ENCODE results near the gene PDE4B. TPM values are rescaled to one million over a fixed set of nuclear protein-coding genes. Genes with fewer than 3 reads are reported as not detected.

PDE4B gene
- total RNA-seq, 1 experiment from 2014 or later = not detected

DNA sequence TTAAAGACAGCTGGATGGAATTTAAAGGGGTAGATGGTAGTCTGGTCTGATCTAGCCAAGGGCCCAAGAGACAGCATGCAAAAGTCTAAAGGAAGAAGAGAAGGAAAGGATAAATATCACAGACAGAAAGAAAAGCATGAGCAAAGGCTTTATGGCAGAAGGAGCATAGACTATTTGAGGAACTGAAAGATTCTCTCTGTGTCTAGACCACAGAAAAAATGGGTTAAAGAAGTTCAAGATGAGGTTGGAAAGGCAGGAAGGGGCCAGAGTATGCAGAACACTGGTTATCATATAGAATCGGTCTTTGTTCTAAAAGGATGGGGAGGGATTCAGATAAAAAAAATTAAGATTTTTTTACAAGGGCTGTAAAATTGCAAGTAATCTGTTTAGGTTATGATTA, 604.5 kb downstream of the PDE4B start:
- ChIA-PET POLR2A (no interaction called here), CTCF (no interaction called here)
- Histone ChIP-seq H3K4me3 (ENCODE audit: low read depth, low read length) (no peak overlapping the region), H3K27me3 (replicated peaks; ENCODE audit: control insufficient read depth, insufficient read depth, low read length) (no peaks in the 10 kb centered on the region), H3K4me1 (no peaks in the 10 kb centered on the region), H3K36me3 (ENCODE audit: control insufficient read depth, insufficient read depth, low read length) (no peaks in the 10 kb centered on the region), H3K9me3 (no peaks in the 10 kb centered on the region)
- Mint-ChIP-seq H3K27ac (ENCODE audit: unreplicated experiment) (no peak overlapping the region), H3K27me3 (ENCODE audit: insufficient read depth, unreplicated experiment) (peaks cover 6% of the 10 kb centered on the region), H3K4me1 (ENCODE audit: low read depth, unreplicated experiment) (no peaks in the 10 kb centered on the region), H3K9me3 (ENCODE audit: unreplicated experiment) (no peaks in the 10 kb centered on the region), H3K36me3 (ENCODE audit: insufficient read depth, unreplicated experiment) (no peaks in the 10 kb centered on the region), H3K4me3 (ENCODE audit: unreplicated experiment) (no peak overlapping the region)
- intact Hi-C loops (cut with micrococcal nuclease; ENCODE audit: unreplicated experiment) = no loop called here
- DNase-seq = no peak
- TF ChIP-seq CTCF (IDR thresholded peaks at IDR 0.05; ENCODE audit: insufficient read depth in 1 of 2, low read depth in 1 of 2, low read length in 1 of 2, severe bottlenecking in 1 of 2, unreplicated experiment in 1 of 2) = no peak
- BruUV-seq (replicated peaks) = no TSS peak

GRCh38 chr1:66399888-66400529, 607.3 kb downstream of the PDE4B start:
- no peak for DNase-seq
- no peaks in the 10 kb centered on the region for H3K36me3 ChIP-seq (ENCODE audit: control insufficient read depth, insufficient read depth, low read length)
- TF ChIP-seq CTCF (IDR thresholded peaks at IDR 0.05; ENCODE audit: insufficient read depth in 1 of 2, low read depth in 1 of 2, low read length in 1 of 2, severe bottlenecking in 1 of 2, unreplicated experiment in 1 of 2) = no peak
- POLR2A ChIA-PET = no interaction called here
- intact Hi-C loops (cut with micrococcal nuclease; ENCODE audit: unreplicated experiment) = no loop called here
- Mint-ChIP-seq H3K36me3 (ENCODE audit: insufficient read depth, unreplicated experiment) (no peaks in the 10 kb centered on the region), H3K9me3 (ENCODE audit: unreplicated experiment) (no peaks in the 10 kb centered on the region), H3K27ac (ENCODE audit: unreplicated experiment) (no peak overlapping the region), H3K4me3 (ENCODE audit: unreplicated experiment) (no peak overlapping the region), H3K4me1 (ENCODE audit: low read depth, unreplicated experiment) (no peaks in the 10 kb centered on the region), H3K27me3 (ENCODE audit: insufficient read depth, unreplicated experiment) (peaks cover 6% of the 10 kb centered on the region)
- no TSS peak for BruUV-seq (replicated peaks)
- CTCF ChIA-PET = interaction anchor here (0.6 kb wide), 1 partner anchor 1366 kb away, joined by 4 read pairs; no protein-coding TSS in a partner anchor
- no peaks in the 10 kb centered on the region for H3K9me3 ChIP-seq
- no peak overlapping the region for H3K4me3 ChIP-seq (ENCODE audit: low read depth, low read length)
- no peaks in the 10 kb centered on the region for H3K4me1 ChIP-seq
- H3K27me3 ChIP-seq (replicated peaks; ENCODE audit: control insufficient read depth, insufficient read depth, low read length) = no peaks in the 10 kb centered on the region

DNA sequence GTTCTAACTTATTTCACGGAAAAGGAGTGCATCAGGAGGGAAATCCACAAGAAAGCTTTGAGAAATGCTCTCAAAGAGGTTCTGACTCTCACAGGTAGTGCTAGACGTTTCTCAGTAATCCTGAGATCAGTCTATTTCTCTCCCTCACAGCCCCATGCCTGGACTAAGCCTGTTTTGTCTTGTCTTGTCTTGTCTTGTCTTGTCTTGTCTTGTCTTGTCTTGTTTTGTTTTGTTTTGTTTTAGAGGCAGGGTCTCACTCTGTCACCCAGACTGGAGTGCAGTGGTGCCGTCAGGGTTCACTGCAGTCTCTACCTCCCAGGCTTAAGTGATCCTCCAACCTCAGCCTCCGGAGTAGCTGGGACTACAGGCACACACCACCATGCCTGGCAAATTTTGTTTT, 608.0 kb downstream of the PDE4B start:
- no peaks in the 10 kb centered on the region for H3K9me3 ChIP-seq
- intact Hi-C loops (cut with micrococcal nuclease; ENCODE audit: unreplicated experiment) = no loop called here

More for the DNA sequence above, 608.0 kb downstream of the PDE4B start:
- Histone ChIP-seq H3K4me1 (no peaks in the 10 kb centered on the region), H3K4me3 (ENCODE audit: low read depth, low read length) (no peak overlapping the region), H3K36me3 (ENCODE audit: control insufficient read depth, insufficient read depth, low read length) (no peaks in the 10 kb centered on the region), H3K27me3 (replicated peaks; ENCODE audit: control insufficient read depth, insufficient read depth, low read length) (no peaks in the 10 kb centered on the region)
- CTCF ChIA-PET = no interaction called here
- TF ChIP-seq CTCF (IDR thresholded peaks at IDR 0.05; ENCODE audit: insufficient read depth in 1 of 2, low read depth in 1 of 2, low read length in 1 of 2, severe bottlenecking in 1 of 2, unreplicated experiment in 1 of 2) = no peak
- Mint-ChIP-seq H3K4me3 (ENCODE audit: unreplicated experiment) (no peak overlapping the region), H3K9me3 (ENCODE audit: unreplicated experiment) (no peaks in the 10 kb centered on the region), H3K36me3 (ENCODE audit: insufficient read depth, unreplicated experiment) (no peaks in the 10 kb centered on the region), H3K27me3 (ENCODE audit: insufficient read depth, unreplicated experiment) (peaks cover 6% of the 10 kb centered on the region), H3K27ac (ENCODE audit: unreplicated experiment) (no peak overlapping the region), H3K4me1 (ENCODE audit: low read depth, unreplicated experiment) (no peaks in the 10 kb centered on the region)
- no TSS peak for BruUV-seq (replicated peaks)
- POLR2A ChIA-PET = no interaction called here
- no peak for DNase-seq
